ENCODE results near the gene KMT2B.
A peak's percentile ranks its signal among the peaks of the same experiment; 100 is the strongest.

Gene KMT2B

GRCh38 chr19:35744430-35745327 lies 26.9 kb downstream of the KMT2B start:
- TF ChIP-seq, protein P1, sequence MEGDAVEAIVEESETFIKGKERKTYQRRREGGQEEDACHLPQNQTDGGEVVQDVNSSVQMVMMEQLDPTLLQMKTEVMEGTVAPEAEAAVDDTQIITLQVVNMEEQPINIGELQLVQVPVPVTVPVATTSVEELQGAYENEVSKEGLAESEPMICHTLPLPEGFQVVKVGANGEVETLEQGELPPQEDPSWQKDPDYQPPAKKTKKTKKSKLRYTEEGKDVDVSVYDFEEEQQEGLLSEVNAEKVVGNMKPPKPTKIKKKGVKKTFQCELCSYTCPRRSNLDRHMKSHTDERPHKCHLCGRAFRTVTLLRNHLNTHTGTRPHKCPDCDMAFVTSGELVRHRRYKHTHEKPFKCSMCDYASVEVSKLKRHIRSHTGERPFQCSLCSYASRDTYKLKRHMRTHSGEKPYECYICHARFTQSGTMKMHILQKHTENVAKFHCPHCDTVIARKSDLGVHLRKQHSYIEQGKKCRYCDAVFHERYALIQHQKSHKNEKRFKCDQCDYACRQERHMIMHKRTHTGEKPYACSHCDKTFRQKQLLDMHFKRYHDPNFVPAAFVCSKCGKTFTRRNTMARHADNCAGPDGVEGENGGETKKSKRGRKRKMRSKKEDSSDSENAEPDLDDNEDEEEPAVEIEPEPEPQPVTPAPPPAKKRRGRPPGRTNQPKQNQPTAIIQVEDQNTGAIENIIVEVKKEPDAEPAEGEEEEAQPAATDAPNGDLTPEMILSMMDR (IDR thresholded peaks at IDR 0.05; ENCODE audit: low read depth, low read length, missing control alignments): peak; percentile 68
- H3K36me3 ChIP-seq (replicated peaks): no peaks in the 10 kb centered on the region
- H3K4me3 ChIP-seq (ENCODE audit: low read depth, low read length): peak overlapping the region; percentile 84
- DNase-seq: peak; percentile 97
- peak overlapping the region; percentile 96 for H3K27ac ChIP-seq
- in situ Hi-C loops (cut with HindIII; ENCODE audit: low pct_ligation_motif_present, low sequenced_read_pairs): no loop called here
- H3K27me3 ChIP-seq (replicated peaks): no peaks in the 10 kb centered on the region

- peak within 1 kb of the TSS; percentile 96 for H3K27ac ChIP-seq
- TF ChIP-seq, protein P1 (IDR thresholded peaks at IDR 0.05; ENCODE audit: low read depth, low read length, missing control alignments): no peak
- no peaks in the 10 kb centered on the region for H3K27me3 ChIP-seq (replicated peaks)
- H3K4me3 ChIP-seq (ENCODE audit: low read depth, low read length): peak within 1 kb of the TSS; percentile 84
- no peaks in the 10 kb centered on the region for H3K36me3 ChIP-seq (replicated peaks)
- in situ Hi-C loops (cut with HindIII; ENCODE audit: low pct_ligation_motif_present, low sequenced_read_pairs): no loop called here
- peak; percentile 97 for DNase-seq
Observed at GRCh38 chr19:35745328-35746086, 27.7 kb downstream of the KMT2B start, which contains the start of the genes PSENEN and U2AF1L4. Gene PSENEN, plus strand, starts transcription at chr19:35745651. Its CDS starts 280 bp downstream, at chr19:35745931. Gene U2AF1L4, minus strand, starts transcription at chr19:35745418. Its CDS starts 27 bp downstream, at chr19:35745391.

DNA sequence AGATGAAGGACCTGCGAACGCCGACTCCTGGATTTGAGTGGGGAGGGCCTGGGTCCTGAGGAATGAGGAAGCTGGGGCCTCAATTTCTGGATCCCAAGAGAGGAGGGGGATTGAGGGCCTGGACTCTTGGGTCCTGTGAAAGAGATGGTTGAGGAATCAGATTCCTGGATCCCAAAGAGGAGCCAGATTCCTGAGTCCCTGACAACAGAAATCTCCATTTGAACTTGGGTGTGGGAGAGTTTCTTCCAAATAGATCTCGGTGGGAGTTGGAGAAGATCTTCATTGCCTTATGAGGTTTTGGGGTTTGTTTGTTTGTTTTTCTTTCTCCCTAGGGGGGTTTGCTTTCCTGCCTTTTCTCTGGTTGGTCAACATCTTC lies 28.3 kb downstream of the KMT2B start:
- Histone ChIP-seq H3K27ac (peak overlapping the region; percentile 96), H3K27me3 (replicated peaks) (no peaks in the 10 kb centered on the region), H3K4me3 (ENCODE audit: low read depth, low read length) (peak overlapping the region; percentile 84), H3K36me3 (replicated peaks) (no peaks in the 10 kb centered on the region)
- in situ Hi-C loops (cut with HindIII; ENCODE audit: low pct_ligation_motif_present, low sequenced_read_pairs): no loop called here
- no peak for DNase-seq
- TF ChIP-seq, protein P1 (IDR thresholded peaks at IDR 0.05; ENCODE audit: low read depth, low read length, missing control alignments): no peak

GRCh38 chr19:35746531-35746930 lies 28.7 kb downstream of the KMT2B start:
- H3K36me3 ChIP-seq (replicated peaks): no peaks in the 10 kb centered on the region
- H3K27ac ChIP-seq: no peak overlapping the region
- DNase-seq: no peak
- H3K4me3 ChIP-seq (ENCODE audit: low read depth, low read length): peak overlapping the region; percentile 84
- H3K27me3 ChIP-seq (replicated peaks): no peaks in the 10 kb centered on the region
- TF ChIP-seq, protein P1 (IDR thresholded peaks at IDR 0.05; ENCODE audit: low read depth, low read length, missing control alignments): no peak
- in situ Hi-C loops (cut with HindIII; ENCODE audit: low pct_ligation_motif_present, low sequenced_read_pairs): no loop called here

GRCh38 chr19:35748106-35749020 lies 30.6 kb downstream of the KMT2B start, which contains the start of gene LIN37:
Gene LIN37, plus strand, starts transcription at chr19:35748576. Its CDS starts 149 bp downstream, at chr19:35748725.
- peak; percentile 99 for DNase-seq
- peak within 1 kb of the TSS; percentile 100 for H3K4me3 ChIP-seq (ENCODE audit: low read depth, low read length)
- no peaks in the 10 kb centered on the region for H3K27me3 ChIP-seq (replicated peaks)
- H3K36me3 ChIP-seq (replicated peaks): peaks cover 14% of the 10 kb centered on the region
- in situ Hi-C loops (cut with HindIII; ENCODE audit: low pct_ligation_motif_present, low sequenced_read_pairs): no loop called here
- TF ChIP-seq, protein P1 (IDR thresholded peaks at IDR 0.05; ENCODE audit: low read depth, low read length, missing control alignments): peak; percentile 14
- peak within 1 kb of the TSS; percentile 35 for H3K27ac ChIP-seq

Measured in brain microvascular endothelial cell (primary cell).